HepG2 (cell line): ENCODE results near the gene CREG2. TPM values are rescaled to one million over a fixed set of nuclear protein-coding genes. Genes with fewer than 3 reads are reported as not detected.

Experiments
- ATAD3A ChIP-seq: sonication (generic); formaldehyde crosslinking; IDR thresholded peaks from 2 replicates; pipeline ENCODE4 v1.4.0; 2020; ENCODE audit warnings: missing genetic modification reagents
- ATF1 ChIP-seq: IDR thresholded peaks from 2 replicates; pipeline ENCODE4 v1.6.1; 2016; ENCODE audit warnings: mild to moderate bottlenecking, control low read depth
- CEBPB ChIP-seq: IDR thresholded peaks from 2 replicates; pipeline ENCODE4 v1.6.1; 2011; ENCODE audit warnings: low read depth, low read length, improper control_type of control experiment, borderline replicate concordance
- CHCHD3 ChIP-seq: sonication (generic); formaldehyde crosslinking; IDR thresholded peaks from 2 replicates; pipeline ENCODE4 v1.8.0; 2022; ENCODE audit warnings: mild to moderate bottlenecking, missing genetic modification reagents, moderate library complexity
- HCFC1 ChIP-seq: fragments of 150-350 bp; IDR thresholded peaks from 2 replicates; pipeline ENCODE4 v1.6.1; 2014; ENCODE audit warnings: low read depth, low read length
- HDAC1 ChIP-seq: sonication (generic); formaldehyde crosslinking; IDR thresholded peaks from 2 replicates; pipeline ENCODE4 v1.5.1; 2020; ENCODE audit warnings: mild to moderate bottlenecking, missing genetic modification reagents
- MEIS1 ChIP-seq: sonication (generic); formaldehyde crosslinking; IDR thresholded peaks from 2 replicates; pipeline ENCODE4 v1.9.0; 2021; ENCODE audit warnings: mild to moderate bottlenecking, missing genetic modification reagents, moderate library complexity, borderline replicate concordance
- MZF1 ChIP-seq: sonication (generic); formaldehyde crosslinking; IDR thresholded peaks from 2 replicates; pipeline ENCODE4 v1.8.1; 2023; ENCODE audit warnings: mild to moderate bottlenecking, missing genetic modification reagents, borderline replicate concordance
- NFIC ChIP-seq: IDR thresholded peaks from 2 replicates; pipeline ENCODE4 v1.6.1; 2012; ENCODE audit warnings: mild to moderate bottlenecking, low read length, inconsistent platforms
- PCBP1 ChIP-seq: fragments of 200-400 bp; formaldehyde crosslinking; IDR thresholded peaks from 2 replicates; pipeline ENCODE4 v1.6.1; 2017; ENCODE audit warnings: mild to moderate bottlenecking, low read depth, low read length, borderline replicate concordance
- PHF21A ChIP-seq: sonication (generic); formaldehyde crosslinking; IDR thresholded peaks from 2 replicates; pipeline ENCODE4 v1.5.0; 2020; ENCODE audit warnings: mild to moderate bottlenecking, missing genetic modification reagents
- TBX3 ChIP-seq: fragments of 450-650 bp; IDR thresholded peaks from 2 replicates; pipeline ENCODE4 v1.6.1; 2017; ENCODE audit warnings: antibody characterized with exemption, mild to moderate bottlenecking, inconsistent platforms, borderline replicate concordance
- TEAD3 ChIP-seq: optimal IDR thresholded peaks from 2 replicates; pipeline ENCODE3; 2016; ENCODE audit warnings: borderline replicate concordance
- ZBTB20 ChIP-seq: sonication (generic); formaldehyde crosslinking; IDR thresholded peaks from 2 replicates; pipeline ENCODE4 v1.8.1; 2023; ENCODE audit warnings: missing genetic modification reagents, low read depth, mild to moderate bottlenecking, borderline replicate concordance
- ZBTB8A ChIP-seq: sonication (generic); formaldehyde crosslinking; IDR thresholded peaks from 2 replicates; pipeline ENCODE4 v1.4.0; 2020; ENCODE audit warnings: mild to moderate bottlenecking, low read depth, missing genetic modification reagents, borderline replicate concordance
- ZNF253 ChIP-seq: sonication (generic); formaldehyde crosslinking; IDR thresholded peaks from 2 replicates; pipeline ENCODE4 v1.8.0; 2022; ENCODE audit warnings: mild to moderate bottlenecking, missing genetic modification reagents, borderline replicate concordance
- ZNF563 ChIP-seq: sonication (generic); formaldehyde crosslinking; IDR thresholded peaks from 2 replicates; pipeline ENCODE4 v1.8.0; 2022; ENCODE audit warnings: mild to moderate bottlenecking, moderate library complexity, missing genetic modification reagents
- ZNF703 ChIP-seq: sonication (generic); formaldehyde crosslinking; IDR thresholded peaks from 2 replicates; pipeline ENCODE4 v1.5.1; 2020; ENCODE audit warnings: missing genetic modification reagents, mild to moderate bottlenecking, moderate library complexity, borderline replicate concordance
- polyA plus RNA-seq, 8 experiments: library from polyadenylated mRNA; depleted of rRNA in 3 of 8; stranded (reverse) in 7 of 8; unstranded in 1 of 8; fragments of >200 nt; fragmentation: Illumina TruSeq in 4 of 8; extraction: Trizol in 4 of 8; gene quantifications; 2 replicates each; pipeline versions ENCODE4 v1.2.1 to v1.2.3, GENCODE V29; 2011 to 2016; ENCODE audit warnings: low read depth in 4 of 8, missing spikeins in 1 of 8, mixed read lengths in 1 of 8; ENCODE audit not compliant: insufficient read depth in 1 of 8
- total RNA-seq, 5 experiments: library from RNA; depleted of rRNA; stranded (reverse); fragments of >200 nt; fragmentation: Illumina TruSeq; extraction: Trizol; gene quantifications; 2 replicates each; pipeline ENCODE4 v1.2.3, GENCODE V29; 2016; ENCODE audit warnings: low read depth in 1 of 5
- TF ChIP-seq, protein P1 (sequence below): sonication (generic); formaldehyde crosslinking; IDR thresholded peaks from 2 replicates; pipeline ENCODE4 v1.4.0; 2020; ENCODE audit warnings: missing genetic modification reagents
- TF ChIP-seq, protein P2 (sequence below): IDR thresholded peaks from 2 replicates; pipeline ENCODE4 v1.6.1; 2016; ENCODE audit warnings: missing biosample characterization, missing genetic modification reagents, low read depth
- TF ChIP-seq, protein P3 (sequence below): sonication (generic); formaldehyde crosslinking; IDR thresholded peaks from 2 replicates; pipeline ENCODE4 v1.9.0; 2022; ENCODE audit warnings: missing genetic modification reagents, mild to moderate bottlenecking, borderline replicate concordance
- TF ChIP-seq, protein P4 (sequence below): sonication (generic); formaldehyde crosslinking; conservative IDR thresholded peaks from 2 replicates; pipeline ENCODE4 v1.4.0; 2020; ENCODE audit warnings: missing genetic modification reagents
- TF ChIP-seq, protein P5 (sequence below): sonication (generic); formaldehyde crosslinking; IDR thresholded peaks from 2 replicates; pipeline ENCODE4 v1.5.0; 2020; ENCODE audit warnings: mild to moderate bottlenecking, low read depth, missing genetic modification reagents, borderline replicate concordance

CREG2 gene
- total and polyA plus RNA-seq, 2 of the 13 experiments (the other 11 are each of a cell fraction or from before 2014, with no cell fraction given), result 0.18 to 0.26 TPM

DNA sequence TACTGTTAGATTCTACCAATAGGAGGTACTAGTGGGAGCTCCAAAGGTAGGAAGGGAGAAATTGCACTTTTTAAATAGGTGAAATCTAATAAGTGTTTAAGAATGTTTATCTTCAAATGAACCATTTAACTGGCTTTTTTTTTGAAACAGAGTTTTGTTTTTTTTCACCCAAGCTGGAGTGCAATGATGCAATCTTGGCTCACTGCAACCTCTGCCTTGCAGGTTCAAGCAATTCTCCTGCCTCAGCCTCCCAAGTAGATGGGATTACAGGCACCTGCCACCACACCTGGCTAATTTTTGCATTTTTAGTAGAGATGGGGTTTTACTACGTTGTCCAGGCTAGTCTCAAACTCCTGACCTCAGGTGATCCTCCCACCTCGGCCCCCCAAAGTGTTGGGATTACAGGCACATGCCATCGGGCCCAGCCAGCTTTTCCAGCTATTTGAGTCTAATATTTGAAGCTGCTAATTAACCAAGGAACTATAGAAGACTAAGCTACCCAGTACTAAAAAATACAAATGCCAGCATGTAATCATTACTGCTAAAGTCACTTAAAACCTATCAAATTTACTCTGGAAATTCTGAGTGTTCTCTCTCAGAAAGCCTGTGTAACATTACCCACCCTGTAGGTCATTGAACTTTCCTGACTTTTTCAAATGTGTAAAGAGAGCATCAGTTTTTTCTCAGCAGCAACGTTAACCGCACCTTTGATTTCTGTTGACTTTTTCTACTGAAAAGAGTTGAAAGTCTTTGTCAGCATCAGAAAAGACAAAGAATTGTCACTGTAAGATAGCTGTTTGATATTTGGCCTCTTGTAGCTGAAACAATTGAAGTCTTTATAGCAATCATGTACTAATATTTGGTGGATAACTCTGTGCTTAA lies 54.2 kb downstream of the CREG2 start (continued):
- TF ChIP-seq ZNF703 (no peak), MEIS1 (CRISPR knock-in tag) (no peak), MZF1 (CRISPR knock-in tag) (no peak), CHCHD3 (CRISPR knock-in tag) (no peak), ATF1 (CRISPR knock-in tag) (peak; percentile 41), ZBTB8A (CRISPR knock-in tag) (no peak), ZNF253 (CRISPR knock-in tag) (no peak), TEAD3 (no peak), ATAD3A (no peak), NFIC (peak; percentile 93), PHF21A (CRISPR knock-in tag) (peak; percentile 68), TBX3 (peak; percentile 89), ZNF563 (no peak), CEBPB (peak; percentile 15; the same call in 1 of the 2 replicates), ZBTB20 (CRISPR knock-in tag) (no peak), HCFC1 (no peak), PCBP1 (no peak), HDAC1 (CRISPR knock-in tag) (peak; percentile 53; the same call in 1 of the 2 replicates)
- TF ChIP-seq, protein P1, sequence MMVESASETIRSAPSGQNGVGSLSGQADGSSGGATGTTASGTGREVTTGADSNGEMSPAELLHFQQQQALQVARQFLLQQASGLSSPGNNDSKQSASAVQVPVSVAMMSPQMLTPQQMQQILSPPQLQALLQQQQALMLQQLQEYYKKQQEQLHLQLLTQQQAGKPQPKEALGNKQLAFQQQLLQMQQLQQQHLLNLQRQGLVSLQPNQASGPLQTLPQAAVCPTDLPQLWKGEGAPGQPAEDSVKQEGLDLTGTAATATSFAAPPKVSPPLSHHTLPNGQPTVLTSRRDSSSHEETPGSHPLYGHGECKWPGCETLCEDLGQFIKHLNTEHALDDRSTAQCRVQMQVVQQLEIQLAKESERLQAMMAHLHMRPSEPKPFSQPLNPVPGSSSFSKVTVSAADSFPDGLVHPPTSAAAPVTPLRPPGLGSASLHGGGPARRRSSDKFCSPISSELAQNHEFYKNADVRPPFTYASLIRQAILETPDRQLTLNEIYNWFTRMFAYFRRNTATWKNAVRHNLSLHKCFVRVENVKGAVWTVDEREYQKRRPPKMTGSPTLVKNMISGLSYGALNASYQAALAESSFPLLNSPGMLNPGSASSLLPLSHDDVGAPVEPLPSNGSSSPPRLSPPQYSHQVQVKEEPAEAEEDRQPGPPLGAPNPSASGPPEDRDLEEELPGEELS (CRISPR knock-in tag), result peak; percentile 83
- TF ChIP-seq, protein P2, sequence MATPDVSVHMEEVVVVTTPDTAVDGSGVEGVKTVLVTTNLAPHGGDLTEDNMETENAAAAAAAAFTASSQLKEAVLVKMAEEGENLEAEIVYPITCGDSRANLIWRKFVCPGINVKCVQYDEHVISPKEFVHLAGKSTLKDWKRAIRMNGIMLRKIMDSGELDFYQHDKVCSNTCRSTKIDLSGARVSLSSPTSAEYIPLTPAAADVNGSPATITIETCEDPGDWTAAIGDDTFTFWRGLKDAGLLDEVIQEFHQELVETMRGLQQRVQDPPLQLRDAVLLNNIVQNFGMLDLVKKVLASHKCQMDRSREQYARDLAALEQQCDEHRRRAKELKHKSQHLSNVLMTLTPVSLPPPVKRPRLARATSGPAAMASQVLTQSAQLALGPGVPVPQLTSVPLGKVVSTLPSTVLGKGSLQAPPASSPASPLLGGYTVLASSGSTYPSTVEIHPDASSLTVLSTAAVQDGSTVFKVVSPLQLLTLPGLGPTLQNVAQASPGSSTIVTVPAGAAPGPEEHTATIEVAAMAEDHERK (CRISPR knock-in tag), result no peak
- TF ChIP-seq, protein P3, sequence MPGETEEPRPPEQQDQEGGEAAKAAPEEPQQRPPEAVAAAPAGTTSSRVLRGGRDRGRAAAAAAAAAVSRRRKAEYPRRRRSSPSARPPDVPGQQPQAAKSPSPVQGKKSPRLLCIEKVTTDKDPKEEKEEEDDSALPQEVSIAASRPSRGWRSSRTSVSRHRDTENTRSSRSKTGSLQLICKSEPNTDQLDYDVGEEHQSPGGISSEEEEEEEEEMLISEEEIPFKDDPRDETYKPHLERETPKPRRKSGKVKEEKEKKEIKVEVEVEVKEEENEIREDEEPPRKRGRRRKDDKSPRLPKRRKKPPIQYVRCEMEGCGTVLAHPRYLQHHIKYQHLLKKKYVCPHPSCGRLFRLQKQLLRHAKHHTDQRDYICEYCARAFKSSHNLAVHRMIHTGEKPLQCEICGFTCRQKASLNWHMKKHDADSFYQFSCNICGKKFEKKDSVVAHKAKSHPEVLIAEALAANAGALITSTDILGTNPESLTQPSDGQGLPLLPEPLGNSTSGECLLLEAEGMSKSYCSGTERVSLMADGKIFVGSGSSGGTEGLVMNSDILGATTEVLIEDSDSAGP (CRISPR knock-in tag), result no peak
- TF ChIP-seq, protein P4, sequence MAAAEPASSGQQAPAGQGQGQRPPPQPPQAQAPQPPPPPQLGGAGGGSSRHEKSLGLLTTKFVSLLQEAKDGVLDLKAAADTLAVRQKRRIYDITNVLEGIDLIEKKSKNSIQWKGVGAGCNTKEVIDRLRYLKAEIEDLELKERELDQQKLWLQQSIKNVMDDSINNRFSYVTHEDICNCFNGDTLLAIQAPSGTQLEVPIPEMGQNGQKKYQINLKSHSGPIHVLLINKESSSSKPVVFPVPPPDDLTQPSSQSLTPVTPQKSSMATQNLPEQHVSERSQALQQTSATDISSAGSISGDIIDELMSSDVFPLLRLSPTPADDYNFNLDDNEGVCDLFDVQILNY, result no peak
- TF ChIP-seq, protein P5, sequence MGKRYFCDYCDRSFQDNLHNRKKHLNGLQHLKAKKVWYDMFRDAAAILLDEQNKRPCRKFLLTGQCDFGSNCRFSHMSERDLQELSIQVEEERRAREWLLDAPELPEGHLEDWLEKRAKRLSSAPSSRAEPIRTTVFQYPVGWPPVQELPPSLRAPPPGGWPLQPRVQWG (CRISPR knock-in tag), result no peak
